Right kidney (tissue), 1 donor: Measurements from ENCODE around the gene BANP.
"Not testable (repeated sequence)": the region's sequence is repeated elsewhere in the genome, so short reads cannot be mapped to it uniquely, and the experiment has no call there.

Source experiments
- DNase-seq: peaks from one replicate; pipeline ENCODE4 v3.0.0-alpha.2; 2016

Gene BANP

DNA sequence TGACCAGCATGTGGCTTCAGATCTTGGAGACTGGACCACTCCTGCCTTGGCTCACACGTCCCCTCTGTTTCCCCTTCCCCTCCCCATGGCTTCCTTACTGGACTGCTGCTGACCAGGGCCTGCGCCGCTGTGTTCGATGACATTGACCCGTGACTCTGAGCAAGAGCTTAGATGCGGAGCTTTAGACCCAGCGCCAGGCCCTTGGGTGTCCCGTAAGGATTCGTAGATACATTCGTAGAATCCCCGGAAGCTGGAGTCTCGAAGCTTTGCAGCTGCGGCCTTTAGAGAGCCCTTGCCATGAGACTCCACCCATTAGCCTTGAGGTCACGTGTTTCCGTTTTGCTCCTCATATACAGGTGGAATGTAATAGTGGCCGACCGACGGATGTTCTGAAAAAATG lies 65.2 kb downstream of the BANP start:
- not testable (repeated sequence) for DNase-seq

- no peak for DNase-seq
These were observed 65.7 kb downstream of the BANP start for GRCh38 chr16:88016964-88017363.

- no peak for DNase-seq
These were observed 66.4 kb downstream of the BANP start for GRCh38 chr16:88017587-88018101.

DNA sequence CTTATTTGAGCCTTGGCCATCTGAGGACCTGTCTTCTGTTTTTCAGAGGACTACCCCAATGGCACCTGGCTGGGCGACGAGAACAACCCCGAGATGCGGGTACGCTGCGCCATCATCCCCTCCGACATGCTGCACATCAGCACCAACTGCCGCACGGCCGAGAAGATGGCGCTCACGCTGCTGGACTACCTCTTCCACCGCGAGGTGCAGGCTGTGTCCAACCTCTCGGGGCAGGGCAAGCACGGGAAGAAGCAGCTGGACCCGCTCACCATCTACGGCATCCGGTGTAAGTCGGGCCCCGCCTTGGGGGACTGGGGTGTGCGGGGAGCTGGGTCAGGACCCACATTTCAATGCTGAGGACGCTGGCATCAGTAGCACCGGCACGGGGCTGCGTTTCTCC lies 67.1 kb downstream of the BANP start:
- not testable (repeated sequence) for DNase-seq

DNA sequence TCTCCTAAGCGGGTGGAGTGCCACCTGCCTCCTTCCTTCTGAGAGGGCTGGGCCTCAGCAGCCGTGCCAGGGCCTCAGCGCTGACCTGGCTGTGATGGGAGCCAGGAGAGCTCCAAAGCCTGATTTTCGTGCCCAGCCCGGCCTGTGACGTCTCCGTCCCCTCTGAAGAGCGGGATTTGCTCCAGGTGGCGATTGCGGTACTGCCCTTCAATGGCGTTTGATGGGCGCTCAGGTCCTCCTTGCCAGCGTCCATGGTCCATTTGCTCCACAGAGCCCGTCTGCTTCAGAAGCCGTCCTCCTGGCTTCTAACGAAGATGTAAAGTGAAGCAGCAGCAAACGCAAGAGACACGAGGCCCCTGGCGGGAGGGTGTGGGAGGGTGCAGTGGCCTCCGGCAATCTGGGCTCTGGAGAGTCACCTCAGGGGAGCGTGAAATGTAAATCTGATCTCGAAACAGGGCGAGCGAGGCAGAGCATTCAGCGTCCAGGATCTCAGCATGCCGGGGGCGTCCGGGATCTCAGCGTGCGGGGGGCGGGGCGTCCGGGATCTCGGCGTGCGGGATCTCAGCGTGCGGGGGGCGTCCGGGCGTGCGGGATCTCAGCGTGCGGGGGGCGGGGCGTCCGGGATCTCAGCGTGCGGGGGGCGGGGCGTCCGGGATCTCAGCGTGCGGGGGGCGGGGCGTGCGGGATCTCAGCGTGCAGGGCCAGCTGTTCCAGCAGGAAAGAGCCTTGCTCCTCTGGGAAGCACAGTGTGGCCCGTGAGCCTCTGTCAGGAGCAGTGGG lies 68.0 kb downstream of the BANP start:
- not testable (repeated sequence) for DNase-seq

- no peak for DNase-seq
These were observed 68.7 kb downstream of the BANP start for GRCh38 chr16:88019821-88020515.

DNA sequence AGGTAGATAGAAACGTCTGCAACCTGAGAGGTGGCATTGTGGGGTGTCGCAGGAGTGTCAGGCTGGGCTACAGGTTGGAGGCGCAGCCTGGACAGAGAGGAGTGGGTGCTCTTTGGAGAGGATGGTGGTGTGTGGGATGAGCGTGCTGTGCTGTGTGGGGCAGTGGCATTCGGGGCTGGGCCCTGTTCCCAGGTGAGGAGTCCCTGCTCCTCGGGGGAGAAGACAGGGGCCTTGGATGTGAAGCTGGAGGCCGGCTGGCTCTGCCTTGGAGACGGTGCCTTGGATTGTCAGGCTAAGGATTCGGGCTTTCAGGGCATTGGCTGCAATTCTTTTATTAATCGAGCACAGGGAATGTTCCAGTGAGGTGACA lies 69.3 kb downstream of the BANP start:
- DNase-seq = no peak

DNA sequence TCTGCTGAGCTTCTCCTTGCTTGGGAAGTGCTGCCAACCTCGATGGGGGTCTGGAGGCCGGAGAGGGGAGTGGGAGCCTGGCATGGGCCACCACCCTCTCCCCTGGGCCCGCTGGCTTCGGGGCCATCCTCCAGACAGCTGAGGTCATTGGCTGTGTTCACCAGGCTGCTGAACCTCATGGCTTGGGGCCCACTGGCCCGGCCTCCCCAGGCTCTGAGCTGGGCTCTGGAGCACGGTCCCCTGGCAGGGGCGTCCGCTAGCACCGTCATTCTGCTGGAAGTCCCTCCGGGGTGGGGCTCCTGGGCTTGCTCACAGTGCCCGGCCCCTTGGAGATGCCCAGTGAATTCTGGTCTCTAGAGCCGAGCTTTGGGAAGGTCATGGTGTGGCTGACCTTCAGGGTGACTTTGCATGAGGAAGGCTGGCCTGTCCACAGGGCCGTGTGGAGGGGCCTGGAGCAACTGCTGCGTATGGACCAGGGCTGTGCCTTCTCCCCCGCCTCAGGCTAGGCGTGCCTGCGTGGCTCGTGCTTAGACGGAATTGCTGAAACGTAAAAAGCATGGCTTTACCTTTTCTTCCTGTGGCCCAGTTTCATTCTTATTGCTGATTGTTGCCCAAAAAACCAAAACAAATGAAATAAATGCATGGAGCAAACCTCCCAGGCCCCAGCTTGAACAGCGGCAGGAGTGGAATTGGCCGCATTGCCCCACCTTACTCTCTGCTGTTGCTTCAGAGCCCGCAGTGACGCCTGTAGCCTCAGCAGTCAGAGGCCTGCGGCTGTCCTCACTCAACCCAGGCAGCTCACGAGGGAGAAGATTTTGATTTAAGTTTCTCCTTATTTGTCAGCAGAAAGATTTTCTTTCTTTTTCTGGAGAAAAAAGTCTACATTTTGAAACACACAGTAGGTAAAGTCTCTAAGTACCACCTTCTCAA lies 70.1 kb downstream of the BANP start:
- DNase-seq = not testable (repeated sequence)

DNA sequence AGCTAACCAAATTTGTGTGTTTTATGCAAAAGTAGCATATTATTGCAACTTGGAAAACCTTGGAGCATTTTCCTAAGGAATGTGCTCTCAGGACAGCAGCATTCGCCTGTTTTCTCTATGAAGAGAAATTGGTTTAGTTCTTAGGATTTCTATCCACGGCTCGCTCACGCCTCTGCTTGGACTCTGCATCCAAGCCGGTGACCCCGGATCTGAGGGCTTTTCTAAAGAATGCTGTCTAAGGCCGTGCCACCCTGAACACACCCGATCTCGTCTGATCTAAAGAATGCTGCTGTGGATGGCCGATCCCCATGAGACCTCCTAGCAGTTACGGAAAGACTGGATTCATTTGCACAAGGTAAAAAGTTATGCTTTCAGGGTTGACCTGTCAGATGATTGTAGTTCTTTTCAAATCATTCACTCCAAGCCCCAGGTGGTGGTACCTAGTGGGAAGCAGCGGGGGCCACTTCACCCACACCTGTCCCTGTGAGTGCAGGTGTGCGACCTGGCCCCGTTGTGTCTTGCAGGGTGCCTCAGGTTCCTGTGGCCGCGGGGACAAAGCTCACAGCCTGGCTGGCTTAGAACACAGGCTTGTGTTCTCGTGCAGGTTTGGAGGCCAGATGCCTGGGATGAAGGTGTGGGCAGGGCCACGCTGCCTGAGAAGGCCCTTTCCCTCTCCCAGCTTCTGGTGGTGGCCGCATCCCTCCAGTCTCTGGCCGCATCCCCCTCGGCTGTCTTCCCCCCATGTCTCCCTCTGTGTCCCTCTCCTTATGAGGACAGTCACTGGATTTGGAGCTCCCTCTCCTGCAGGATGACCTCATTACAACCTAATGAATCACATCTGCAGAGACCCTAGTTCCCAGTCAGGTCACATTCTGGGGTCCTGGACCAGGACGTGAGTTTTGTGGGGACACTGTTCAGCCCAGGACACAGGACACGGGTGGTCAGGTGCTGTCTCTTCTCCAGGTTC lies 71.1 kb downstream of the BANP start:
- no peak for DNase-seq

DNA sequence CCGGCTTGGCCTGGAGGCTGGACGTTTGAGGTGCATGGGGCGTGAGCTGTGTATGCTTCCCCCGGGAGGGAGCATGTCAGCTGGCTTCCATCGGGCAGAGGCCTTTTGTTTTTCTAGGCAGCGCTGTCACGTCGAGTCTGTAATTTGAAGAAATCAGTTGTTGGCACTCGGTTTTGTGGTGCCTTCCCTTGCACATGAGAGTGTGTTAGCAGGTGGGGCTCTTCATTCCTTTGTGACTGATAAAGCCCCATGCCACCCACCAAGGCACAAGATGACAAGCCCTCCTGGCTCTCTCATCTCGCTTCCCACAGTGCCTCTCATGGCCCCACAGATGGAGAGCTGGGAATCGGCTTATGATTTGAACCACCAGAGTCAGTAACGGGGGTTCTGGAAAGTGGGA lies 72.1 kb downstream of the BANP start:
- DNase-seq = no peak

GRCh38 chr16:88023786-88024185 lies 72.6 kb downstream of the BANP start:
- no peak for DNase-seq

DNA sequence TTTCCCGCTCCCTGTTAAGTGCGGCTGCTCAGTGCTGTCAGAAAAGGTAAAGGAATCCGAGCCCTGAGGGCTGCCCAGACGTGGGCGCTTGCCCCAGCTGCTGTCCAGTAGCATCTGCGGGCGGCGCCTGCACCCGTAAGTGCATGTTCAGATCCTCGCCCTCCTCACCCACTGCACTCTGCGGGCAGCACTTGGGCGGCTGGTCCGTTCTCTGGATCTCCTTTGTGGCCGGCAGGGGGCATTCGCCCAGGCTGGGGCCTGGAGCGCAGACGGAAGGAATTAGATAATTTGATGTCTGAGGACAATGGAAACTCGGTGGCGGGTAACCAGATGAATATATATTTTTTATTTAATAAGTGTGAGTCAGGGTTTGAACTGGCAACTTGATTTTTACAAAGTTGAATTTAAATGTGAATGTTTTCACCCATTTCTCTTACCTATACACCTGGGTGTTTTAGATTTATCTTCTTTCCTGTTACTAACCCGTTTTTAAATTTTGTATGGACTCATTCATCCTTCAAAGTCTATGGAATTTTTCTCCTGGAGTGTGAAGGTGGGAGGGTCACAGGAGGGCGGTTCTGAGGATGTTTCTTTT lies 73.4 kb downstream of the BANP start:
- DNase-seq = not testable (repeated sequence)

GRCh38 chr16:88025086-88025492 lies 73.9 kb downstream of the BANP start:
- not testable (repeated sequence) for DNase-seq

DNA sequence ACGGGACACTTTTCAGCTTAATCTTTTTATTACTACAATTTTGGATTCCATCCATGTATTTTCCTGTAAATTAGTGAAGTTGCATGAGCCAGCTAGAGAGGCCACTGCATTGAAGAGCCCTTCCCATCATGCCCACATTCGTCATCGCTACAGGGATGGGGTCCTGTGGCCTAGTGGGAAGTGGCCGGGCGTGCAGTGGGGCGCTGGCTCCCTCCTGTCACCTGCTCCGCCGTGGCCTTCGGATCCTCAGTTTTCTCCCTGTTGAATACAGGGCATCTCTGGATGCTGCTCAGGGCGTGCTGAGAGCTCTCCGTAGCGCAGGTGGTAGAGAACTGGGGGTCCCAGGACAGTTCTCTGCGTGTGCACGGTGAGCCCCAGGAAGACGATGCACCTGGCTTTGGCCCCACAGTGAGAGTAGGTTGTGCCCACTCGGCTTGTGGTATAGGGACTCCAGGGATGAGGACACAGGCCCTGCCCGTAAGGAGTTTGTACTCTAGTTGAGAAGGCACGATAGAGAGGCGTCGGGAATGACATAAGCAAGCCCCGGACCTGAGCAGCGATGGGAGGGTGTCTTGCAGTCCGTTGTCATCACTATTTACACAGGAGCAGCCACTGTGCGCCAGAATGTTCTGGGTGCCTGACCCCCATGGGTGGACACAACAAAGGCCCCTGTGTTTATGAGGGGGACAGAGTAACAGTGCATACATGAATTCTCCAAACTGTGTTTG lies 74.8 kb downstream of the BANP start:
- not testable (repeated sequence) for DNase-seq

- DNase-seq = no peak
These were observed 76.0 kb downstream of the BANP start for GRCh38 chr16:88026964-88027938.

- DNase-seq = not testable (repeated sequence)
These were observed 77.1 kb downstream of the BANP start for GRCh38 chr16:88028177-88028930.

DNA sequence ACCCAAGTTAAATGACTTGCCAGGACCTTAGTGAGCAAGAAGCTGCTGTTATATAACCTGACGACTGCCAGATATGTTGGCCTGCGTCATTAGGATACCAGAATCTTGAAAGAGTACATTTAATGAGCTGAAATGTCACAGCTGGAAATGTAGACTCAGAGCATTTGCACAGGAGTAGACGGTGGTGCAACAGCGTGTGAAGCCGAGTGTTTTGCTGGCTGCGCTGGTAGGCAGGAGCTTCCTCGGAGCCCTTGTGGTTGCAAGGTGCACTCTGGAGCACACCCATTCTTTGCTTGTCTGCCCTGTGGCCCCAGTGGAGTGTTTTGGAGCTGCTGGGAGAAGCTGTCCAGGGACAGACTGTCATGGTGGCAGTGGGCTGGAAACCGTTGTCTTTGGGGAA lies 79.3 kb downstream of the BANP start:
- DNase-seq = no peak

DNA sequence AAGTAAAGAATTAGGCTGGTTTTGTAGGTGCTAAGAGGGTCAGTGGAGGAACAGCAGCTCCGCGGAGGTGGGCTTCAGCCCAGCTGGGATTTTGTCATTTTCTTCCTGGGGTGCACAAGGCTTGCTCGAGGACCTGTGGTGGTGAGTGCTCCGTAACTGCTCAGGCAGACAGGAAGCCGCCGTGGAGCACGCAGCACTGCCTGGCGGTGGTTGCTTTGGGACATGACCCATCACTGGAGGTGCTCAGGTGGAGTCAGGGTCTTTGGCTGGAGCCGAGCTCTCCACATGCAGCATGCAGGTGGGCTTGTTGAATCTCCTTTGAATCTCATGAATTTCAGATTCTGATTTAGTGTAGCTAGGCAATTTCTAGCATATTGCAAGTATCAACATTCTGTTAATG lies 79.7 kb downstream of the BANP start:
- DNase-seq = not testable (repeated sequence)
